Measurements from ENCODE around the gene KRT16. TPM values are rescaled to one million over a fixed set of nuclear protein-coding genes. Genes with fewer than 3 reads are reported as not detected.

Gene KRT16
- polyA plus RNA-seq, 3 donors, result not detected

DNA sequence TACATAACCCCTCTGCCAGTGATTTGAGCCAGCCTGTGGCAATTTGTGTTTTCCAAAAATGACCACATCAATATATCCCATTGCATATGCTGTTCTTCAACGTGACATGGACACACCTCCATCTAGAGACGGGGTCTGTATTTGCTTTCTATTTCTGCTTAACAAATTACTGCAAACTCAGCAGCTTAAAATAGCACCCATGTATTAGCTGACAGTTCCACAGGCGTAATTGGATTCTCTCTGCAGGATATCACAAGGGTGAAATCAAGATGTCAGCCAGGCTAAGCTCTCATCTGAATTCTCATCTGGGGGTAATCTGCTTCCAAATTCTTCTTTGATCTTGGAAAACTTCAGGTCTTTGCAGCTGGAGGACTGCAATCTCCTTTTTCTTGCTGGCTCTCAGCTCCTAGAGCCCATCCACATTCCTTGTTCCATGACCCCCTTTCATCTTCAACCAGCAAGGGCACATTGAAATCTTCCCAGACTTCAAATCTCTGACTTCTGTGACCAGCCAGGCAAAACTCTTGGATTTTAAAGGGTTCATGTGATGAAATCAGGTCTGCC lies 48.9 kb downstream of the KRT16 start:
- Histone ChIP-seq H3K27me3 (ENCODE audit: control insufficient read depth in 2 of 2, insufficient read depth in 2 of 2, low read length in 2 of 2) (no peaks in the 10 kb centered on the region), H2AFZ (ENCODE audit: insufficient read depth, low read depth, low read length, poor library complexity, severe bottlenecking) (no peak overlapping the region), H3K9ac (ENCODE audit: insufficient read depth, low read length, poor library complexity, severe bottlenecking) (no peak overlapping the region), H3K36me3 (replicated peaks in 1 of 2; ENCODE audit: control insufficient read depth in 1 of 2, insufficient read depth in 2 of 2, low read length in 2 of 2) (no peaks in the 10 kb centered on the region), H3K79me2 (ENCODE audit: insufficient read depth, low read length) (no peaks in the 10 kb centered on the region), H3K27ac (ENCODE audit: low read depth in 1 of 2, low read length in 2 of 2) (no peak overlapping the region), H4K20me1 (ENCODE audit: insufficient read depth, low read length) (no peaks in the 10 kb centered on the region), H3K4me3 (replicated peaks in 1 of 3; ENCODE audit: low read depth in 2 of 3, low read length in 3 of 3) (no peak overlapping the region), H3K4me2 (replicated peaks; ENCODE audit: extremely low read depth, low read length, poor library complexity, severe bottlenecking) (no peak overlapping the region), H3K4me1 (ENCODE audit: control insufficient read depth in 1 of 2, insufficient read depth in 2 of 2, low read length in 2 of 2) (no peaks in the 10 kb centered on the region), H3K9me3 (replicated peaks in 1 of 2; ENCODE audit: control insufficient read depth in 1 of 2, insufficient read depth in 1 of 2, low read length in 2 of 2) (peaks cover 9% of the 10 kb centered on the region in 2 donors)
- H3K27ac Mint-ChIP-seq, result no peak overlapping the region
- 61% methylated on average over 3 of the region's 3 CpGs for WGBS (ENCODE audit: insufficient coverage)
- no peak for DNase-seq
- H3K36me3 Mint-ChIP-seq, result no peaks in the 10 kb centered on the region
- no peak overlapping the region for H3K4me3 Mint-ChIP-seq
- no peaks in the 10 kb centered on the region for H3K4me1 Mint-ChIP-seq
- H3K27me3 Mint-ChIP-seq (ENCODE audit: low read depth in 3 of 3), result peaks cover 6 to 25% (median 11%) of the 10 kb centered on the region in 3 donors
- TF ChIP-seq, protein P1, sequence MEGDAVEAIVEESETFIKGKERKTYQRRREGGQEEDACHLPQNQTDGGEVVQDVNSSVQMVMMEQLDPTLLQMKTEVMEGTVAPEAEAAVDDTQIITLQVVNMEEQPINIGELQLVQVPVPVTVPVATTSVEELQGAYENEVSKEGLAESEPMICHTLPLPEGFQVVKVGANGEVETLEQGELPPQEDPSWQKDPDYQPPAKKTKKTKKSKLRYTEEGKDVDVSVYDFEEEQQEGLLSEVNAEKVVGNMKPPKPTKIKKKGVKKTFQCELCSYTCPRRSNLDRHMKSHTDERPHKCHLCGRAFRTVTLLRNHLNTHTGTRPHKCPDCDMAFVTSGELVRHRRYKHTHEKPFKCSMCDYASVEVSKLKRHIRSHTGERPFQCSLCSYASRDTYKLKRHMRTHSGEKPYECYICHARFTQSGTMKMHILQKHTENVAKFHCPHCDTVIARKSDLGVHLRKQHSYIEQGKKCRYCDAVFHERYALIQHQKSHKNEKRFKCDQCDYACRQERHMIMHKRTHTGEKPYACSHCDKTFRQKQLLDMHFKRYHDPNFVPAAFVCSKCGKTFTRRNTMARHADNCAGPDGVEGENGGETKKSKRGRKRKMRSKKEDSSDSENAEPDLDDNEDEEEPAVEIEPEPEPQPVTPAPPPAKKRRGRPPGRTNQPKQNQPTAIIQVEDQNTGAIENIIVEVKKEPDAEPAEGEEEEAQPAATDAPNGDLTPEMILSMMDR (IDR thresholded peaks at IDR 0.05), result no peak
- H3K9me3 Mint-ChIP-seq, result peaks cover 7 to 19% (median 8%) of the 10 kb centered on the region in 7 donors
- intact Hi-C loops (cut with micrococcal nuclease), result no loop called here

DNA sequence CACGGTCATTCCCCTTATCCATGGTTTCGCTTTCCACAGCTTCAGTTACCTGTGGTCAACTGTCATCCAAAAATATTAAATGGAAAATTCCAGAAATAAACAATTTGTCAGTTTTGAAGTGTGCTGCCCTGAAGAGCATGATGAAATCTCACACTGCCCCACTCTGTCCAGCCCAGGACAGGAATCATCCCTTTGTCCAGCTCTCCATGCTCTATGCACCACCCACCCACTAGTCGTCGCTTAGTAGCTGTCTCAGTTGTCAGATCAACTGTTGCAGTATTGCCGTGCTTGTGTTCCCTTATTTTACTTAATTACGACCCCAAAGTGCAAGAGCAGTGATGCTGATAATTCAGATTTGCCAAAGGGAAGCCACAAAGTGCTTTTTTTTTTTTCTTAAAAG lies 51.0 kb downstream of the KRT16 start:
- Histone ChIP-seq H3K4me3 (replicated peaks in 1 of 3; ENCODE audit: low read depth in 2 of 3, low read length in 3 of 3) (no peak overlapping the region), H3K79me2 (ENCODE audit: insufficient read depth, low read length) (no peaks in the 10 kb centered on the region), H3K27ac (ENCODE audit: low read depth in 1 of 2, low read length in 2 of 2) (no peak overlapping the region), H3K36me3 (replicated peaks in 1 of 2; ENCODE audit: control insufficient read depth in 1 of 2, insufficient read depth in 2 of 2, low read length in 2 of 2) (no peaks in the 10 kb centered on the region), H3K4me1 (ENCODE audit: control insufficient read depth in 1 of 2, insufficient read depth in 2 of 2, low read length in 2 of 2) (no peaks in the 10 kb centered on the region), H2AFZ (ENCODE audit: insufficient read depth, low read depth, low read length, poor library complexity, severe bottlenecking) (no peak overlapping the region), H3K9me3 (replicated peaks in 1 of 2; ENCODE audit: control insufficient read depth in 1 of 2, insufficient read depth in 1 of 2, low read length in 2 of 2) (no peaks in the 10 kb centered on the region), H3K27me3 (ENCODE audit: control insufficient read depth in 2 of 2, insufficient read depth in 2 of 2, low read length in 2 of 2) (peaks cover 0 to 2% of the 10 kb centered on the region in 2 donors), H3K4me2 (replicated peaks; ENCODE audit: extremely low read depth, low read length, poor library complexity, severe bottlenecking) (no peak overlapping the region), H3K9ac (ENCODE audit: insufficient read depth, low read length, poor library complexity, severe bottlenecking) (no peak overlapping the region), H4K20me1 (ENCODE audit: insufficient read depth, low read length) (no peaks in the 10 kb centered on the region)
- no peaks in the 10 kb centered on the region for H3K4me1 Mint-ChIP-seq
- WGBS (ENCODE audit: insufficient coverage), result 76% methylated on average over 4 of the region's 6 CpGs
- H3K36me3 Mint-ChIP-seq, result no peaks in the 10 kb centered on the region
- H3K27me3 Mint-ChIP-seq (ENCODE audit: low read depth in 3 of 3), result peaks cover 7 to 25% (median 11%) of the 10 kb centered on the region in 3 donors
- DNase-seq, result no peak
- no peak overlapping the region for H3K27ac Mint-ChIP-seq
- intact Hi-C loops (cut with micrococcal nuclease), result no loop called here
- H3K9me3 Mint-ChIP-seq, result peaks cover 0 to 7% (median 0%) of the 10 kb centered on the region in 7 donors
- TF ChIP-seq, protein P1 (IDR thresholded peaks at IDR 0.05), result no peak
- H3K4me3 Mint-ChIP-seq, result no peak overlapping the region

Other genes with a start within 250 kb of the KRT16 start
- not detected for gene KRT33B, start 243.0 kb downstream of the KRT16 start, polyA plus RNA-seq
- not detected for gene KRT34, start 230.5 kb downstream of the KRT16 start, polyA plus RNA-seq
- gene KRT31, start 215.2 kb downstream of the KRT16 start, polyA plus RNA-seq, result not detected
- not detected for gene KRT37, start 188.2 kb downstream of the KRT16 start, polyA plus RNA-seq
- not detected for gene KRT38, start 171.8 kb downstream of the KRT16 start, polyA plus RNA-seq
- gene KRT32, start 145.4 kb downstream of the KRT16 start, polyA plus RNA-seq, result not detected
- gene KRT35, start 131.6 kb downstream of the KRT16 start, polyA plus RNA-seq, result not detected
- gene KRT36, start 122.9 kb downstream of the KRT16 start, polyA plus RNA-seq, result under 1 TPM; 0.24 to 0.87 (median 0.25) TPM
- not detected for gene KRT13, start 107.2 kb downstream of the KRT16 start, polyA plus RNA-seq
- under 1 TPM in 1 of 3 donors, not detected in 2; 0.03 TPM for gene KRT15, start 93.9 kb downstream of the KRT16 start, polyA plus RNA-seq
- not detected for gene KRT19, start 84.5 kb downstream of the KRT16 start, polyA plus RNA-seq
- gene KRT9, start 40.7 kb downstream of the KRT16 start, polyA plus RNA-seq, result not detected
- not detected for gene KRT14, start 25.9 kb downstream of the KRT16 start, polyA plus RNA-seq
- under 1 TPM in 1 of 3 donors, not detected in 2; 0.49 TPM for gene KRT17, start 11.8 kb upstream of the KRT16 start, polyA plus RNA-seq
- gene EIF1, start 76.1 kb upstream of the KRT16 start, polyA plus RNA-seq, result 1,000 to 10,000 TPM; 1,176 to 1,536 (median 1,425) TPM
- gene GAST, start 99.6 kb upstream of the KRT16 start, polyA plus RNA-seq, result not detected
- gene HAP1, start 121.9 kb upstream of the KRT16 start, polyA plus RNA-seq, result not detected
- gene JUP, start 173.9 kb upstream of the KRT16 start, polyA plus RNA-seq, result 10 to 100 TPM; 14.0 to 22.1 (median 15.4) TPM
- gene P3H4, start 199.2 kb upstream of the KRT16 start, polyA plus RNA-seq, result under 1 TPM; 0.13 to 0.46 (median 0.16) TPM
- gene FKBP10, start 200.2 kb upstream of the KRT16 start, polyA plus RNA-seq, result not detected
- 10 to 100 TPM; 11.5 to 14.2 (median 13.5) TPM for gene NT5C3B, start 223.5 kb upstream of the KRT16 start, polyA plus RNA-seq
- gene KLHL10, start 225.1 kb upstream of the KRT16 start, polyA plus RNA-seq, result under 1 TPM in 1 of 3 donors, not detected in 2; 0.15 TPM

Data from CD14-positive monocyte (primary cell).